Measurements from ENCODE around the gene CREB5. TPM values are rescaled to one million over a fixed set of nuclear protein-coding genes. Genes with fewer than 3 reads are reported as not detected.

Gene CREB5
- total and polyA plus RNA-seq, 2 experiments from 2014 or later: 2.4 to 4.4 TPM

DNA sequence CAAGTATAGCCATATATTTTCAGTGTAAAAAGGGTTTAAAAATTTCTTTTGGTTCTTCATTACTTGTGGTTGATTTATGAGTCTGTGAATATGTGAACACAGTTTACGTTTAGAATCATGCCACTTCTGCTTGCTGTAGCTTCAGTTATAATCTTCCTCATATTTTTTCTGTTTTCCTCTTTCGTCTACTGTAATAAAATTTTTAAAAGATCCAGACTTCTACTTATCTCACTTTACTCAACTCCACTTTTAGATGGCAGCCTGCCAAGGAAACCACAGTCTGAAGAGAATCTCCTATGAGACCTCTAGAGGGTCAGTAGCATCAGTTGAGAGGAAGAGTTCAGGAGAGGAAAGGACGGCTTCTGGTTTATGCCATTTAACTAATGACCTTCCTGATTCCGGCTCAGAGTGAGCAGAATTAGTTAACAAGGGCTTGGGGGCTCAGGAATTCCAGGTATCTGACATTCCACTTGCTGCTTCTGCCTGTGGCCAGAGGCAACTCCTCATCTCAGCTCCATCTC lies 21.4 kb downstream of the CREB5 start:
- no peaks in the 10 kb centered on the region for H3K9me2 ChIP-seq (ENCODE audit: insufficient read depth)
- no peaks in the 10 kb centered on the region for H3K36me3 Mint-ChIP-seq (ENCODE audit: low read depth)
- TF ChIP-seq STAT1 (IDR thresholded peaks at IDR 0.05; ENCODE audit: unreplicated experiment) (no peak), NANOG (IDR thresholded peaks at IDR 0.05; ENCODE audit: borderline replicate concordance) (peak; percentile 27; the same call in 1 of the 2 replicates), EZH2 (IDR thresholded peaks at IDR 0.05; ENCODE audit: low read depth, unreplicated experiment) (no peak), ZNF331 (CRISPR knock-in tag; IDR thresholded peaks at IDR 0.05; ENCODE audit: low read depth) (no peak)
- TF ChIP-seq, protein P1, sequence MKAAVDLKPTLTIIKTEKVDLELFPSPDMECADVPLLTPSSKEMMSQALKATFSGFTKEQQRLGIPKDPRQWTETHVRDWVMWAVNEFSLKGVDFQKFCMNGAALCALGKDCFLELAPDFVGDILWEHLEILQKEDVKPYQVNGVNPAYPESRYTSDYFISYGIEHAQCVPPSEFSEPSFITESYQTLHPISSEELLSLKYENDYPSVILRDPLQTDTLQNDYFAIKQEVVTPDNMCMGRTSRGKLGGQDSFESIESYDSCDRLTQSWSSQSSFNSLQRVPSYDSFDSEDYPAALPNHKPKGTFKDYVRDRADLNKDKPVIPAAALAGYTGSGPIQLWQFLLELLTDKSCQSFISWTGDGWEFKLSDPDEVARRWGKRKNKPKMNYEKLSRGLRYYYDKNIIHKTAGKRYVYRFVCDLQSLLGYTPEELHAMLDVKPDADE (IDR thresholded peaks at IDR 0.05): no peak
- TF ChIP-seq, protein P2, sequence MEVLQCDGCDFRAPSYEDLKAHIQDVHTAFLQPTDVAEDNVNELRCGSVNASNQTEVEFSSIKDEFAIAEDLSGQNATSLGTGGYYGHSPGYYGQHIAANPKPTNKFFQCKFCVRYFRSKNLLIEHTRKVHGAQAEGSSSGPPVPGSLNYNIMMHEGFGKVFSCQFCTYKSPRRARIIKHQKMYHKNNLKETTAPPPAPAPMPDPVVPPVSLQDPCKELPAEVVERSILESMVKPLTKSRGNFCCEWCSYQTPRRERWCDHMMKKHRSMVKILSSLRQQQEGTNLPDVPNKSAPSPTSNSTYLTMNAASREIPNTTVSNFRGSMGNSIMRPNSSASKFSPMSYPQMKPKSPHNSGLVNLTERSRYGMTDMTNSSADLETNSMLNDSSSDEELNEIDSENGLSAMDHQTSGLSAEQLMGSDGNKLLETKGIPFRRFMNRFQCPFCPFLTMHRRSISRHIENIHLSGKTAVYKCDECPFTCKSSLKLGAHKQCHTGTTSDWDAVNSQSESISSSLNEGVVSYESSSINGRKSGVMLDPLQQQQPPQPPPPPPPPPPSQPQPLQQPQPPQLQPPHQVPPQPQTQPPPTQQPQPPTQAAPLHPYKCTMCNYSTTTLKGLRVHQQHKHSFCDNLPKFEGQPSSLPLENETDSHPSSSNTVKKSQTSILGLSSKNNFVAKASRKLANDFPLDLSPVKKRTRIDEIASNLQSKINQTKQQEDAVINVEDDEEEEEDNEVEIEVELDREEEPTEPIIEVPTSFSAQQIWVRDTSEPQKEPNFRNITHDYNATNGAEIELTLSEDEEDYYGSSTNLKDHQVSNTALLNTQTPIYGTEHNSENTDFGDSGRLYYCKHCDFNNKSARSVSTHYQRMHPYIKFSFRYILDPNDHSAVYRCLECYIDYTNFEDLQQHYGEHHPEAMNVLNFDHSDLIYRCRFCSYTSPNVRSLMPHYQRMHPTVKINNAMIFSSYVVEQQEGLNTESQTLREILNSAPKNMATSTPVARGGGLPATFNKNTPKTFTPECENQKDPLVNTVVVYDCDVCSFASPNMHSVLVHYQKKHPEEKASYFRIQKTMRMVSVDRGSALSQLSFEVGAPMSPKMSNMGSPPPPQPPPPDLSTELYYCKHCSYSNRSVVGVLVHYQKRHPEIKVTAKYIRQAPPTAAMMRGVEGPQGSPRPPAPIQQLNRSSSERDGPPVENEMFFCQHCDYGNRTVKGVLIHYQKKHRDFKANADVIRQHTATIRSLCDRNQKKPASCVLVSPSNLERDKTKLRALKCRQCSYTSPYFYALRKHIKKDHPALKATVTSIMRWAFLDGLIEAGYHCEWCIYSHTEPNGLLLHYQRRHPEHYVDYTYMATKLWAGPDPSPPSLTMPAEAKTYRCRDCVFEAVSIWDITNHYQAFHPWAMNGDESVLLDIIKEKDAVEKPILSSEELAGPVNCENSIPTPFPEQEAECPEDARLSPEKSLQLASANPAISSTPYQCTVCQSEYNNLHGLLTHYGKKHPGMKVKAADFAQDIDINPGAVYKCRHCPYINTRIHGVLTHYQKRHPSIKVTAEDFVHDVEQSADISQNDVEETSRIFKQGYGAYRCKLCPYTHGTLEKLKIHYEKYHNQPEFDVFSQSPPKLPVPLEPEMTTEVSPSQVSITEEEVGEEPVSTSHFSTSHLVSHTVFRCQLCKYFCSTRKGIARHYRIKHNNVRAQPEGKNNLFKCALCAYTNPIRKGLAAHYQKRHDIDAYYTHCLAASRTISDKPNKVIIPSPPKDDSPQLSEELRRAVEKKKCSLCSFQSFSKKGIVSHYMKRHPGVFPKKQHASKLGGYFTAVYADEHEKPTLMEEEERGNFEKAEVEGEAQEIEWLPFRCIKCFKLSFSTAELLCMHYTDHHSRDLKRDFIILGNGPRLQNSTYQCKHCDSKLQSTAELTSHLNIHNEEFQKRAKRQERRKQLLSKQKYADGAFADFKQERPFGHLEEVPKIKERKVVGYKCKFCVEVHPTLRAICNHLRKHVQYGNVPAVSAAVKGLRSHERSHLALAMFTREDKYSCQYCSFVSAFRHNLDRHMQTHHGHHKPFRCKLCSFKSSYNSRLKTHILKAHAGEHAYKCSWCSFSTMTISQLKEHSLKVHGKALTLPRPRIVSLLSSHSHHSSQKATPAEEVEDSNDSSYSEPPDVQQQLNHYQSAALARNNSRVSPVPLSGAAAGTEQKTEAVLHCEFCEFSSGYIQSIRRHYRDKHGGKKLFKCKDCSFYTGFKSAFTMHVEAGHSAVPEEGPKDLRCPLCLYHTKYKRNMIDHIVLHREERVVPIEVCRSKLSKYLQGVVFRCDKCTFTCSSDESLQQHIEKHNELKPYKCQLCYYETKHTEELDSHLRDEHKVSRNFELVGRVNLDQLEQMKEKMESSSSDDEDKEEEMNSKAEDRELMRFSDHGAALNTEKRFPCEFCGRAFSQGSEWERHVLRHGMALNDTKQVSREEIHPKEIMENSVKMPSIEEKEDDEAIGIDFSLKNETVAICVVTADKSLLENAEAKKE (CRISPR knock-in tag; IDR thresholded peaks at IDR 0.05): peak; percentile 95
- H3K4me3 ChIP-seq: no peak overlapping the region
- H2AFZ ChIP-seq: no peak overlapping the region
- H3K79me2 ChIP-seq (replicated peaks; ENCODE audit: insufficient read depth): no peaks in the 10 kb centered on the region
- no peaks in the 10 kb centered on the region for H3K36me3 ChIP-seq (ENCODE audit: insufficient read depth)
- peaks cover 59% of the 10 kb centered on the region for H3K4me1 ChIP-seq (ENCODE audit: insufficient read depth)
- no peak overlapping the region for H3K4me3 Mint-ChIP-seq
- H3K27ac Mint-ChIP-seq: peak overlapping the region; percentile 57; the same call in 1 of the 2 replicates
- no peaks in the 10 kb centered on the region for H3F3A ChIP-seq (replicated peaks; ENCODE audit: low read depth)
- H4K20me1 ChIP-seq (replicated peaks; ENCODE audit: insufficient read depth): no peaks in the 10 kb centered on the region
- DNase-seq (ENCODE audit: low spot score) (peak; percentile 94), ATAC-seq (peak; percentile 97)
- H3K4me2 ChIP-seq: no peak overlapping the region
- H3K9me3 Mint-ChIP-seq: no peaks in the 10 kb centered on the region
- H3K27ac ChIP-seq (ENCODE audit: low read depth): peak overlapping the region; percentile 47
- H3K27me3 ChIP-seq (ENCODE audit: insufficient read depth): no peaks in the 10 kb centered on the region
- peaks cover 71% of the 10 kb centered on the region for H3K4me1 Mint-ChIP-seq
- H3K27me3 Mint-ChIP-seq (ENCODE audit: insufficient read depth, low read depth, poor library complexity): peaks cover 3% of the 10 kb centered on the region
